ENCODE data around the gene ZNF771. TPM values are rescaled to one million over a fixed set of nuclear protein-coding genes. Genes with fewer than 3 reads are reported as not detected.

ZNF771 gene
- total RNA-seq, 4 donors from 2014 or later: 35.8 to 48.2 (median 43.0) TPM

- Histone ChIP-seq H3K9me3 (no peaks in the 10 kb centered on the region), H3K4me1 (peaks cover 0 to 11% (median 0%) of the 10 kb centered on the region in 4 donors), H3K36me3 (peaks cover 0 to 42% (median 0%) of the 10 kb centered on the region in 3 donors), H3K27ac (peak overlapping the region in 2 of 4 donors; percentile 75 to 81), H3K27me3 (no peaks in the 10 kb centered on the region), H3K4me3 (peak overlapping the region; percentile 36 to 70 (median 60))
- TF ChIP-seq EP300 (IDR thresholded peaks at IDR 0.05) (no peak), POLR2A (IDR thresholded peaks at IDR 0.05) (no peak)
- TF ChIP-seq, protein P1, sequence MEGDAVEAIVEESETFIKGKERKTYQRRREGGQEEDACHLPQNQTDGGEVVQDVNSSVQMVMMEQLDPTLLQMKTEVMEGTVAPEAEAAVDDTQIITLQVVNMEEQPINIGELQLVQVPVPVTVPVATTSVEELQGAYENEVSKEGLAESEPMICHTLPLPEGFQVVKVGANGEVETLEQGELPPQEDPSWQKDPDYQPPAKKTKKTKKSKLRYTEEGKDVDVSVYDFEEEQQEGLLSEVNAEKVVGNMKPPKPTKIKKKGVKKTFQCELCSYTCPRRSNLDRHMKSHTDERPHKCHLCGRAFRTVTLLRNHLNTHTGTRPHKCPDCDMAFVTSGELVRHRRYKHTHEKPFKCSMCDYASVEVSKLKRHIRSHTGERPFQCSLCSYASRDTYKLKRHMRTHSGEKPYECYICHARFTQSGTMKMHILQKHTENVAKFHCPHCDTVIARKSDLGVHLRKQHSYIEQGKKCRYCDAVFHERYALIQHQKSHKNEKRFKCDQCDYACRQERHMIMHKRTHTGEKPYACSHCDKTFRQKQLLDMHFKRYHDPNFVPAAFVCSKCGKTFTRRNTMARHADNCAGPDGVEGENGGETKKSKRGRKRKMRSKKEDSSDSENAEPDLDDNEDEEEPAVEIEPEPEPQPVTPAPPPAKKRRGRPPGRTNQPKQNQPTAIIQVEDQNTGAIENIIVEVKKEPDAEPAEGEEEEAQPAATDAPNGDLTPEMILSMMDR (IDR thresholded peaks at IDR 0.05): no peak
- DNase-seq (ENCODE audit: low spot score in 2 of 2): no peak
- WGBS, 2 donors: 61 to 64% methylated on average over 18 of the region's 18 CpGs
Observed at GRCh38 chr16:30416624-30417528, 9.5 kb downstream of the ZNF771 start.

DNA sequence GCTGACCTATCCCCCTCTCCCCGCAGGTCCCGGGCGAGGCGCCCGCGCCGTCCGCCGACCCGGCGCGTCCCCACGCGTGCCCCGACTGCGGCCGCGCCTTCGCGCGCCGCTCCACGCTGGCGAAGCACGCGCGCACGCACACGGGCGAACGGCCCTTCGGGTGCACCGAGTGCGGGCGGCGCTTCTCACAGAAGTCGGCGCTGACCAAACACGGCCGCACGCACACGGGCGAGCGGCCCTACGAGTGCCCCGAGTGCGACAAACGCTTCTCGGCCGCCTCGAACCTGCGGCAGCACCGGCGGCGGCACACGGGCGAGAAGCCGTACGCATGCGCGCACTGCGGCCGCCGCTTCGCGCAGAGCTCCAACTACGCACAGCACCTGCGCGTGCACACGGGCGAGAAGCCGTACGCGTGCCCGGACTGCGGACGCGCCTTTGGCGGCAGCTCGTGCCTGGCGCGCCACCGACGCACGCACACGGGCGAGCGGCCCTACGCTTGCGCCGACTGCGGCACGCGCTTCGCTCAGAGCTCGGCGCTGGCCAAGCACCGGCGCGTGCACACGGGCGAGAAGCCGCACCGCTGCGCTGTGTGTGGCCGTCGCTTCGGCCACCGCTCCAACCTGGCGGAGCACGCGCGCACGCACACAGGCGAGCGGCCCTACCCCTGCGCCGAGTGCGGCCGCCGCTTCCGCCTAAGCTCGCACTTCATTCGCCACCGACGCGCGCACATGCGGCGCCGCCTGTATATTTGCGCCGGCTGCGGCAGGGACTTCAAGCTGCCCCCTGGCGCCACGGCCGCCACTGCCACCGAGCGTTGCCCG lies 10.3 kb downstream of the ZNF771 start:
- WGBS, 2 donors: 0 to 3% methylated on average over 32 to 74 of the region's 140 CpGs
- no peaks in the 10 kb centered on the region for H3K9me3 ChIP-seq

DNA sequence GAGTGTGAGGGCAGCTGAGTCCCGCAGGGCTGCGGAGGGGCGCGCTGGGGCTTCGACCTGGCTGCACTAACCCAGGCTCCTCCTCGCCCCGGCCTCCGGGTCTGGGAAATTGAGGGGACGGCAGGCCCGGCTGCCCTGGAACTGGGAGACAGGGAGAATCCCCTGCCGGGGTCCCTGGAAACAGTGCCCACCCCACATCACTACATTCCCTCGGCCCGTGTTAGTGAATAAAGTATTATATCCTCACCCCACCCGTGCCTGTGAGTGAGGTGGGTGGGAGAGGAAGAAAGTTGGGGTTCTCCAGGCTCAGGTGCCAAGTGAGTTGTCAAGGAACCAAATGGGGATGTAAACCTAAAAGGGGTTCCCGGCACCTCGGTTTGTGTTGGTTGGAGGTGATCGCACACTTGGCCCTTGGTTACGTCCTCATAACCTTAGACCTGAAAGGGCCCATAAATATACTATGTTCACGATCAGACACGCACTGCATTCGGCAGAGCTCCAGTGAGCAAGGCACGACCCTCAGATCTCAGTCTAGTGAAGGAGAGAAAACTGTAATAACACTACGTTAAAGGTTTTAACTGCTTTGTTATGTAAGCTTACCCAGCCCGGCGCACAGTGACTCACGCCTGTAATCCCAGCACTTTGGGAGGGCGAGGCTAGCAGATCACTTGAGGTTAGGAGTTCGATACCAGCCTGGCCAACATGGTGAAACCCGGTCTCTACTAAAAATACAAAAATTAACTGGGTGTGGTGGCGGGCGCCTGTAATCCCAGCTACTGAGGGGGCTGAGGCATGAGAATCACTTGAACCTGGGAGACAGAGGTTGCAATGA lies 11.2 kb downstream of the ZNF771 start:
- Histone ChIP-seq H3K27ac (peak overlapping the region; percentile 32 to 81 (median 66)), H3K4me3 (peak overlapping the region; percentile 36 to 70 (median 60)), H3K27me3 (no peaks in the 10 kb centered on the region), H3K36me3 (peaks cover 0 to 46% (median 7%) of the 10 kb centered on the region in 3 donors), H3K9me3 (no peaks in the 10 kb centered on the region), H3K4me1 (peaks cover 0 to 11% (median 0%) of the 10 kb centered on the region in 4 donors)
- no peak for DNase-seq (ENCODE audit: low spot score in 2 of 2)
- TF ChIP-seq EP300 (IDR thresholded peaks at IDR 0.05): no peak
- no peak for TF ChIP-seq POLR2A (IDR thresholded peaks at IDR 0.05)
- TF ChIP-seq, protein P1 (IDR thresholded peaks at IDR 0.05): no peak
- WGBS, 2 donors: 74 to 82% methylated on average over 19 to 24 of the region's 31 CpGs

More for the DNA sequence above, 10.3 kb downstream of the ZNF771 start:
- peak in 1 of 2 donors; percentile 45 for TF ChIP-seq EP300 (IDR thresholded peaks at IDR 0.05)
- TF ChIP-seq, protein P1 (IDR thresholded peaks at IDR 0.05): peak in 2 of 5 experiments; percentile 10 to 42
- TF ChIP-seq POLR2A (IDR thresholded peaks at IDR 0.05): no peak
- H3K4me3 ChIP-seq: peak overlapping the region; percentile 36 to 70 (median 60)
- peaks cover 0 to 42% (median under 1%) of the 10 kb centered on the region in 3 donors for H3K36me3 ChIP-seq
- no peak for DNase-seq (ENCODE audit: low spot score in 2 of 2)
- H3K27me3 ChIP-seq: no peaks in the 10 kb centered on the region
- H3K4me1 ChIP-seq: peaks cover 0 to 11% (median 0%) of the 10 kb centered on the region in 4 donors
- H3K27ac ChIP-seq: peak overlapping the region; percentile 32 to 81 (median 66)

GRCh38 chr16:30421010-30421409 lies 13.6 kb downstream of the ZNF771 start:
- 73 to 79% methylated on average over 5 of the region's 5 CpGs for WGBS, 2 donors
- H3K36me3 ChIP-seq: peaks cover 0 to 51% (median 13%) of the 10 kb centered on the region in 3 donors
- no peak for TF ChIP-seq EP300 (IDR thresholded peaks at IDR 0.05)
- TF ChIP-seq POLR2A (IDR thresholded peaks at IDR 0.05): no peak
- TF ChIP-seq, protein P1 (IDR thresholded peaks at IDR 0.05): no peak
- no peaks in the 10 kb centered on the region for H3K9me3 ChIP-seq
- H3K4me1 ChIP-seq: peaks cover 0 to 14% (median 0%) of the 10 kb centered on the region in 4 donors
- no peak for DNase-seq (ENCODE audit: low spot score in 2 of 2)
- no peak overlapping the region for H3K27ac ChIP-seq
- H3K4me3 ChIP-seq: no peak overlapping the region
- H3K27me3 ChIP-seq: no peaks in the 10 kb centered on the region
